Thoracic aorta (tissue), 2 donors: Measurements from ENCODE around the gene TENM3. TPM values are rescaled to one million over a fixed set of nuclear protein-coding genes. Genes with fewer than 3 reads are reported as not detected.

Experiments used
- ATAC-seq: fragments of 150-250 bp; one replicate; pipeline ENCODE4 v1.8.0; 2017; ENCODE audit warnings: low read depth; ENCODE audit not compliant: insufficient number of reproducible peaks, low FRiP score
- DNase-seq: peaks from one replicate; pipeline ENCODE4 v3.0.0-alpha.2; 2020; ENCODE audit warnings: low spot score
- H3K27ac ChIP-seq, 2 donors: fragments of 200-600 bp; sonication (generic); 1 replicate in 1 of 2; 2 replicates in 1 of 2; pipeline ENCODE4 v1.5.1; 2016; ENCODE audit warnings: mild to moderate bottlenecking in 2 of 2, moderate library complexity in 2 of 2
- H3K27me3 ChIP-seq: fragments of 200-600 bp; sonication (generic); replicated peaks from 2 replicates; pipeline ENCODE4 v1.6.0; 2016; ENCODE audit warnings: mild to moderate bottlenecking; ENCODE audit not compliant: insufficient read depth
- H3K36me3 ChIP-seq: fragments of 200-600 bp; sonication (generic); one replicate; pipeline ENCODE4 v1.5.1; 2016
- H3K4me1 ChIP-seq, 2 donors: fragments of 200-600 bp; sonication (generic); 1 replicate in 1 of 2; 2 replicates in 1 of 2; pipeline versions ENCODE4 v1.5.1 to v1.6.0; 2016; ENCODE audit warnings: low read depth in 2 of 2, mild to moderate bottlenecking in 1 of 2; ENCODE audit not compliant: control insufficient read depth in 1 of 2
- H3K4me3 ChIP-seq: fragments of 200-600 bp; sonication (generic); 2 replicates; pipeline ENCODE4 v1.5.1; 2016; ENCODE audit warnings: mild to moderate bottlenecking
- H3K9me3 ChIP-seq: fragments of 200-600 bp; sonication (generic); 2 replicates; pipeline ENCODE4 v1.5.1; 2016
- total RNA-seq, 2 donors: library from RNA; depleted of rRNA; stranded (reverse); fragments of >200 nt; gene quantifications; one replicate each; pipeline versions ENCODE4 v1.1.0 to v1.2.3, GENCODE V29; 2016
- TF ChIP-seq, protein P1 (sequence below): fragments of 200-600 bp; sonication (generic); IDR thresholded peaks from one replicate; pipeline ENCODE4 v1.5.1; 2019; ENCODE audit warnings: antibody characterized with exemption

TENM3 gene
- total RNA-seq, 2 donors from 2014 or later, result 0.68 to 8.0 TPM

DNA sequence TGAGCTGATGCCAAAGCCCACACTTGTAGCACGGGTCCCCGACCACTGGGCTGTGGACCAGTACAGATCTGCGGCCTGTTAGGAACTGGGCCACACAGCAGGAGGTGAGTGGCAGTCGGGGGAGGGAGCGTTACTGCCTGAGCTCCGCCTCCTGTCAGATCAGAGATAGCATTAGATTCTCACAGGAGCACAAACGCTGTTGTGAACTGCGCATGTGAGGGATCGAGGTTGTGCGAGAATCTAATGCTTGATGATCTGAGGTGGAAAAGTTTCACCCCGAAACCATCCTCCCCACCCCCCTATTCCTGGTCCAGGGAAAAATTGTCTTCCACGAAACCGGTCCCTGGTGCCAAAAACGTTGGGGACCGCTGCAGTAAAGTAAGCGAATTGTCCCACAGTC is 382.0 kb downstream of the TENM3 start:
- H3K9me3 ChIP-seq, result no peaks in the 10 kb centered on the region
- TF ChIP-seq, protein P1, sequence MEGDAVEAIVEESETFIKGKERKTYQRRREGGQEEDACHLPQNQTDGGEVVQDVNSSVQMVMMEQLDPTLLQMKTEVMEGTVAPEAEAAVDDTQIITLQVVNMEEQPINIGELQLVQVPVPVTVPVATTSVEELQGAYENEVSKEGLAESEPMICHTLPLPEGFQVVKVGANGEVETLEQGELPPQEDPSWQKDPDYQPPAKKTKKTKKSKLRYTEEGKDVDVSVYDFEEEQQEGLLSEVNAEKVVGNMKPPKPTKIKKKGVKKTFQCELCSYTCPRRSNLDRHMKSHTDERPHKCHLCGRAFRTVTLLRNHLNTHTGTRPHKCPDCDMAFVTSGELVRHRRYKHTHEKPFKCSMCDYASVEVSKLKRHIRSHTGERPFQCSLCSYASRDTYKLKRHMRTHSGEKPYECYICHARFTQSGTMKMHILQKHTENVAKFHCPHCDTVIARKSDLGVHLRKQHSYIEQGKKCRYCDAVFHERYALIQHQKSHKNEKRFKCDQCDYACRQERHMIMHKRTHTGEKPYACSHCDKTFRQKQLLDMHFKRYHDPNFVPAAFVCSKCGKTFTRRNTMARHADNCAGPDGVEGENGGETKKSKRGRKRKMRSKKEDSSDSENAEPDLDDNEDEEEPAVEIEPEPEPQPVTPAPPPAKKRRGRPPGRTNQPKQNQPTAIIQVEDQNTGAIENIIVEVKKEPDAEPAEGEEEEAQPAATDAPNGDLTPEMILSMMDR, result no peak
- H3K36me3 ChIP-seq, result no peaks in the 10 kb centered on the region
- H3K4me1 ChIP-seq, result no peaks in the 10 kb centered on the region
- H3K27me3 ChIP-seq, result no peaks in the 10 kb centered on the region
- no peak for DNase-seq
- no peak overlapping the region for H3K4me3 ChIP-seq
- ATAC-seq, result no peak
- no peak overlapping the region for H3K27ac ChIP-seq

DNA sequence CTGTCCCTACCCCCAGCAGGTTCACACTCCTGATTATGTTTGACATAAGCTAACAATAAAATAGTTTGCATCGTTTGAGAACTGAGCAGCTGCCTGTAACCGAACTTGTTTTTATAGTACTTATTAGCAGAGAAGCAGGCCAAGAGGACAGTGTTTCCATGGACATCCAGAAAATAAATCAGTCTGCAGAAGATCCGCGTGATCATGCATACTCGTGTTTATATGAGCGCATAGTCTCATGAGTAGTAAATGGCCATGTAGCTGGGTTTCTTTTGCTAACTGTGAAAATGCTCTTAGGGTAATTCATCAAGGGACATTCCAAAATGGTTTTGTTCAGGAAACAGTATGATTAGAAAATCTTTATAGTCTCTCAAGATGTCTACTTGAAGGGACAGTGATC is 384.8 kb downstream of the TENM3 start:
- TF ChIP-seq, protein P1, result no peak
- H3K36me3 ChIP-seq, result no peaks in the 10 kb centered on the region
- ATAC-seq (no peak), DNase-seq (no peak)
- H3K4me1 ChIP-seq, result no peaks in the 10 kb centered on the region
- no peaks in the 10 kb centered on the region for H3K9me3 ChIP-seq
- H3K27ac ChIP-seq, result no peak overlapping the region
- no peaks in the 10 kb centered on the region for H3K27me3 ChIP-seq
- no peak overlapping the region for H3K4me3 ChIP-seq

DNA sequence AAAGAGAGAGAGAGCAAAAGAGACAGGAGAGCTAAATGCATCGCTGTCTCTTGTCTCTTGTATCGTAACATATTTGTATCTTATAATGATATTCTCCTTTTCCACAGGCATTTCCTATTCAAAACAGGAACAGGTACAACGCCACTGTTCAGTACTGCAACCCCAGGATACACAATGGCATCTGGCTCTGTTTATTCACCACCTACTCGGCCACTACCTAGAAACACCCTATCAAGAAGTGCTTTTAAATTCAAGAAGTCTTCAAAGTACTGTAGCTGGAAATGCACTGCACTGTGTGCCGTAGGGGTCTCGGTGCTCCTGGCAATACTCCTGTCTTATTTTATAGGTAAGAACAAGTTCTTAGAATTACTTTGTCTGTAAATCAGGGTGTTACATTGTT is 385.3 kb downstream of the TENM3 start:
- TF ChIP-seq, protein P1, result no peak
- H3K27ac ChIP-seq, result no peak overlapping the region
- H3K27me3 ChIP-seq, result no peaks in the 10 kb centered on the region
- H3K4me1 ChIP-seq, result no peaks in the 10 kb centered on the region
- ATAC-seq, result no peak
- no peaks in the 10 kb centered on the region for H3K9me3 ChIP-seq
- DNase-seq, result no peak
- no peaks in the 10 kb centered on the region for H3K36me3 ChIP-seq
- H3K4me3 ChIP-seq, result no peak overlapping the region

DNA sequence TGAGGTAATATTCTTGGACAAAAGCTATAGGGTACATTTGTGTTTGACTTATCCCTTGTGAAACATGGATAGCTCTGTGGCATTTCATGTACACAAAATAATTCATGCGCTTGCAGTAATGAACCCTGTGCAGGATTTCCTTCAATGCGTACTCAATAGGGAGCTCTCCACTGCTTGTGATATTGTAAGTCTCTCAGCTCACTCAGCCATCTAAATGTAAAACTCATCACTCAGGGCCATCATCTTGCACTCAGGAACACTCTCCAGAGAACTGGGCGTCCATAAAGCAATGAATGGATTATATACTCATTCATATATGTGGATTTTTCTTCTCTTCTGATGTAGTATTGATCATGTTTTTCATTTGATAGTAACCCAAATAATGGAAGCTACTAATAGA is 385.9 kb downstream of the TENM3 start:
- Histone ChIP-seq H3K4me3 (no peak overlapping the region), H3K36me3 (no peaks in the 10 kb centered on the region), H3K4me1 (no peaks in the 10 kb centered on the region), H3K27me3 (no peaks in the 10 kb centered on the region), H3K9me3 (no peaks in the 10 kb centered on the region), H3K27ac (no peak overlapping the region)
- no peak for ATAC-seq
- TF ChIP-seq, protein P1, result no peak
- DNase-seq, result no peak

DNA sequence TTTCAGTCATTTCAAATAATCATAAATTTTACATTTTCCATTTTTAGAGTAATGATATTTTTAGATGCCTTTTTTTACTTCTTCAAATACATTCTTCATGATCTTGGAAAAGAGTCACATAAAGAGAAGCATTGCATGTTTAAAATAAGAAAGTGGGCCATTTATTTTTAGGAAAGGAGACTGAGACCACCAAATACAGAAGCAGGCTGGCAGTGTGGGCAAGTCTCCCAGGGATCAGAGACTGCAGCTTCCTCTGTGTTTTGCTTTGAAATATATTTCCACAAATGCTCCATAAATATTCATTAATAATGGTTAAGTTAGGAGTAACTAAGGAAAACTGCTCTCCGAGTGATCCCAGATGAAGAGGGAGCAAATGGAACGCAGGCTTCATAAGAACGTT is 397.3 kb downstream of the TENM3 start:
- DNase-seq (no peak), ATAC-seq (no peak)
- TF ChIP-seq, protein P1, result no peak

More for the DNA sequence above, 397.3 kb downstream of the TENM3 start:
- Histone ChIP-seq H3K4me3 (no peak overlapping the region), H3K36me3 (no peaks in the 10 kb centered on the region), H3K9me3 (peaks cover 5% of the 10 kb centered on the region), H3K27me3 (no peaks in the 10 kb centered on the region), H3K27ac (no peak overlapping the region), H3K4me1 (peaks cover 7 to 8% of the 10 kb centered on the region in 2 donors)
